ENCODE data around the gene MYOZ3.

- TF ChIP-seq CTCF (IDR thresholded peaks at IDR 0.05) (no peak), POLR2A (IDR thresholded peaks at IDR 0.05; ENCODE audit: low read depth) (no peak), EP300 (IDR thresholded peaks at IDR 0.05) (no peak), POLR2AphosphoS5 (IDR thresholded peaks at IDR 0.05) (no peak)
Measured at GRCh38 chr5:150675069-150675468, 14.0 kb downstream of the MYOZ3 start.

All from esophagus muscularis mucosa (tissue), 4 donors.